H1 (cell line): ENCODE measurements around the gene ZNF595. TPM values are rescaled to one million over a fixed set of nuclear protein-coding genes. Genes with fewer than 3 reads are reported as not detected.

Experiments
- CBX5 ChIP-seq: fragments of 300-800, 300-1000 bp; sonication (generic); IDR thresholded peaks from 2 replicates; pipeline ENCODE4 v1.7.1; 2016; ENCODE audit warnings: antibody characterized with exemption, low read length, low read depth
- CTCF ChIP-seq, 3 experiments: IDR thresholded peaks; 1 replicate in 2 of 3; 2 replicates in 1 of 3; pipeline versions ENCODE4 v1.5.1 to v1.6.1; 2011; ENCODE audit warnings: low read length in 3 of 3, mild to moderate bottlenecking in 3 of 3, inconsistent platforms in 2 of 3, low read depth in 1 of 3, moderate library complexity in 1 of 3; ENCODE audit not compliant: insufficient read depth in 1 of 3; ENCODE audit errors: control extremely low read depth in 1 of 3
- HDAC2 ChIP-seq, 2 experiments: fragments of 300-600 bp in 1 of 2; sonication (generic) in 1 of 2; IDR thresholded peaks; 2 replicates each; pipeline ENCODE4 v1.6.1; 2011 to 2012; ENCODE audit warnings: low read depth in 2 of 2, low read length in 2 of 2, mild to moderate bottlenecking in 2 of 2, moderate library complexity in 2 of 2, borderline replicate concordance in 1 of 2, inconsistent platforms in 1 of 2
- JUND ChIP-seq: IDR thresholded peaks from 2 replicates; pipeline ENCODE4 v1.6.1; 2011; ENCODE audit warnings: mild to moderate bottlenecking, improper control_type of control experiment, low read length
- NRF1 ChIP-seq: IDR thresholded peaks from 2 replicates; pipeline ENCODE4 v1.6.1; 2011; ENCODE audit warnings: mild to moderate bottlenecking, low read depth, low read length, improper control_type of control experiment
- polyA plus RNA-seq, 7 experiments: library from polyadenylated mRNA; depleted of rRNA in 3 of 7; stranded (reverse) in 5 of 7; unstranded in 2 of 7; fragments of >200 nt in 5 of 7; fragments of 200-250 nt in 2 of 7; gene quantifications; 1 replicate in 5 of 7; 2 replicates in 1 of 7; 4 replicates in 1 of 7; pipeline versions ENCODE4 v1.2.1 to v1.2.3, GENCODE V29; 2011 to 2013; ENCODE audit warnings: missing spikeins in 2 of 7, mixed read lengths in 2 of 7
- total RNA-seq: library from RNA; stranded (reverse); fragmentation: NEBNext Ultra II Directional; extraction: Animal tissue kit (Norgen Biotek cat#: 25700); gene quantifications from 2 replicates; pipeline ENCODE4 v1.2.1, GENCODE V29; 2021

Gene ZNF595
- total and polyA plus RNA-seq, 2 of the 8 experiments (the other 6 are each of a cell fraction or from before 2014, with no cell fraction given), result 3.3 to 22.5 TPM

GRCh38 chr4:121408-122084, 68.4 kb downstream of the ZNF595 start (continued):
- TF ChIP-seq NRF1 (no peak), CBX5 (no peak), HDAC2 (IDR thresholded peaks at IDR 0.05; ENCODE audit: borderline replicate concordance in 1 of 2, low read depth in 2 of 2, low read length in 2 of 2) (no peak), JUND (no peak), CTCF (IDR thresholded peaks at IDR 0.05; ENCODE audit: control extremely low read depth in 1 of 3, insufficient read depth in 1 of 3, low read depth in 1 of 3, low read length in 3 of 3) (no peak)
- TF ChIP-seq, all 59 proteins: peak for 0
